Adipose tissue (tissue), 3 donors: ENCODE data around the gene CDC16. TPM values are rescaled to one million over a fixed set of nuclear protein-coding genes. Genes with fewer than 3 reads are reported as not detected.
"Not testable (repeated sequence)": the region's sequence is repeated elsewhere in the genome, so short reads cannot be mapped to it uniquely, and the experiment has no call there.

ENCODE experiments used
- H3K27ac ChIP-seq: one replicate; pipeline ENCODE4 v1.5.1; 2013; ENCODE audit warnings: low read depth, low read length
- WGBS, 3 donors: extraction: QIAGEN DNeasy Blood & Tissue Kit; methylation state at CpG; one replicate each; pipeline ENCODE4 v1.1.7; 2013; 5-methylcytosine and 5-hydroxymethylcytosine counted together
- polyA plus RNA-seq, 3 donors: library from polyadenylated mRNA; stranded (reverse); fragments of 200-250 nt; gene quantifications; one replicate each; pipeline ENCODE4 v1.2.3, GENCODE V29; 2013
- donor health status: healthy with polysubstance abuse.
- donor health status: Bipolar disorder and iron deficiency.
- donor health status: healthy.

The CDC16 gene, protein sequence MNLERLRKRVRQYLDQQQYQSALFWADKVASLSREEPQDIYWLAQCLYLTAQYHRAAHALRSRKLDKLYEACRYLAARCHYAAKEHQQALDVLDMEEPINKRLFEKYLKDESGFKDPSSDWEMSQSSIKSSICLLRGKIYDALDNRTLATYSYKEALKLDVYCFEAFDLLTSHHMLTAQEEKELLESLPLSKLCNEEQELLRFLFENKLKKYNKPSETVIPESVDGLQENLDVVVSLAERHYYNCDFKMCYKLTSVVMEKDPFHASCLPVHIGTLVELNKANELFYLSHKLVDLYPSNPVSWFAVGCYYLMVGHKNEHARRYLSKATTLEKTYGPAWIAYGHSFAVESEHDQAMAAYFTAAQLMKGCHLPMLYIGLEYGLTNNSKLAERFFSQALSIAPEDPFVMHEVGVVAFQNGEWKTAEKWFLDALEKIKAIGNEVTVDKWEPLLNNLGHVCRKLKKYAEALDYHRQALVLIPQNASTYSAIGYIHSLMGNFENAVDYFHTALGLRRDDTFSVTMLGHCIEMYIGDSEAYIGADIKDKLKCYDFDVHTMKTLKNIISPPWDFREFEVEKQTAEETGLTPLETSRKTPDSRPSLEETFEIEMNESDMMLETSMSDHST
- 10 to 100 TPM; 34.5 to 44.3 (median 39.6) TPM for polyA plus RNA-seq

DNA sequence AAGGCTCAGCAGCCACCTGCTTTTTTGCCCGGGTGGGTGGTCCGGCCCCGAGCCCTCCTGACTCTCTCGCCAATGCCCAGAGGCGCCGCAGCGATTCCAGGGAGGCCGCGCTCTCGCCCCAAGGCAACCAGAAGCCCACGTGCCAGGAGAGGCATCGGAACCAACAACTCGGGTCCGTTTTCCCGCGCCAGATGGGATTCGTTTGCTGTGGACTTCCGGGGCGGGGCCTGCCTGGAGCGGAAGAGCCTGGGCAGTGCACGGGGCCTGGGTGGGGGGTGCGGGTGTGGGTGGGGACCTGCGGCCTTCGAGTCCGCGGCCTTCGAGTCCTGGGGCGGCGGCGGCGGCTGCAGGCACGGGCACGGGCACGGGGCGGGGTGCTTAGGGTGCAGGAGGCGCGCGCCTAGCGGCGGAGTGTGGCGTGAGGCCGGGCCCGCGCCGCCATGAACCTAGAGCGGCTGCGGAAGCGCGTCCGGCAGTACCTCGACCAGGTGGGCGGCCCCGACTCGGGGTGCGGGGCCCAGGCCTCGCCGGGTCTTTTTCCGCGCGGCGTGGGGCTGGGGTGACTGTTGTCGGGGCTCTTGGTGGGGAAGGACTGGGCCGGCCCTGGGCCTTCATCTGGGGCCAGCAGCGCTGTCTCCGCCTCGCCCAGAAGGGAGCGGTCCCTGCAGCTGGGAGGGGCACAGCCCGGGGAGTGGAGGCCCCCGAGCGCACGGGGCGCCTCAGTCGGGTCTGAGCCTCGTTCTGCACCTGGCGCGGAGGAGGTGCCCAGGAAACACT is at the start of gene CDC16:
TSS of gene CDC16 (plus strand) at position 253 of the 777 bp plus-strand sequence. CDS start at position 441, 188 bp downstream.
- 0 to 1% (median 0%) methylated on average over 73 to 76 of the region's 76 CpGs for WGBS, 3 donors
- no peak within 1 kb of the TSS for H3K27ac ChIP-seq

- no peak overlapping the region for H3K27ac ChIP-seq
- WGBS, 3 donors = 86 to 96% (median 93%) methylated on average over 13 to 15 of the region's 15 CpGs
Observed at GRCh38 chr13:114185182-114185971, 49.3 kb upstream of the CDC16 start.

DNA sequence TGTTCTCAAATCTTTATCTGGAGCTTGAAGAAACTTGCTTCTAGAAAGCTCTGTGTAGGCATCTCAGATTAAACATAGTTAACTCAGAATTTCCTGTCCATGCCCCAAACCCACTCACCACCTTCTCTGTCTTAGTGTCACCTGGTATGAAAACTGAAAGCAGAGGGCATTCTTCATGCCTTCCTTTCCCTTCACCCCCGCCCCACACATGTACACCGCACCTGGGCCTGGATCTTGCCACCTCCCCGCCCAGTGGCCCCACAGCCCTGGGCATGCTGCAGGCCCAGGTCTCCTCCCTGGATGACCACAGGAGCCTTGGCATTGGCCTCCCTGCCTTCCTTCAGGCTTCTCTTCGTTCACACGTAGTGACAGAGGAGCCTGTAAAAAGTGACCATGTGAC is 39.8 kb upstream of the CDC16 start:
- no peak overlapping the region for H3K27ac ChIP-seq
- WGBS, 3 donors = 80 to 88% (median 84%) methylated on average over 5 of the region's 5 CpGs

DNA sequence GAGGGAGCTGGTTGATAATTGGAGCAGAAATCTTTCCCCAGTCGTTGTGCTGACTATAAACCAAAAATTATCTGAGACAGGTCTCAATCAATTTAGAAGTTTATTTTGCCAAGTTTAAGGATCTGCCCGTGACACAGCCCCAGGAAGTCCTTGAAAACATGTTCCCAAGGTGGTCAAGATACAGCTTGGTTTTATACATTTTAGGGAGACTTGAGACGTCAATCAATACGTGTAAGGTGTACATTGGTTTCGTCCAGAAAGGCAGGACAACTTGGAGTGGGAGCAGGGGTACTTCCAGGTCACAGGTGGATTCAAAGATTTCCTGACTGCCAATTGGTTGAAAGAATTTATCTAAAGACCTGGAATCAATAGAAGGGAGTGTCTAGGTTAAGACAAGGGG is 38.1 kb upstream of the CDC16 start:
- no peak overlapping the region for H3K27ac ChIP-seq
- 33 to 78% (median 76%) methylated on average over 5 of the region's 5 CpGs for WGBS, 3 donors

GRCh38 chr13:114198556-114198955 is 36.1 kb upstream of the CDC16 start:
- WGBS, 3 donors = 73 to 97% (median 97%) methylated on average over 11 to 47 of the region's 47 CpGs
- H3K27ac ChIP-seq = no peak overlapping the region

- 19 to 51% (median 28%) methylated on average over 42 to 65 of the region's 75 CpGs for WGBS, 3 donors
- not testable (repeated sequence) for H3K27ac ChIP-seq
Observed at GRCh38 chr13:114199526-114199925, 35.2 kb upstream of the CDC16 start.

DNA sequence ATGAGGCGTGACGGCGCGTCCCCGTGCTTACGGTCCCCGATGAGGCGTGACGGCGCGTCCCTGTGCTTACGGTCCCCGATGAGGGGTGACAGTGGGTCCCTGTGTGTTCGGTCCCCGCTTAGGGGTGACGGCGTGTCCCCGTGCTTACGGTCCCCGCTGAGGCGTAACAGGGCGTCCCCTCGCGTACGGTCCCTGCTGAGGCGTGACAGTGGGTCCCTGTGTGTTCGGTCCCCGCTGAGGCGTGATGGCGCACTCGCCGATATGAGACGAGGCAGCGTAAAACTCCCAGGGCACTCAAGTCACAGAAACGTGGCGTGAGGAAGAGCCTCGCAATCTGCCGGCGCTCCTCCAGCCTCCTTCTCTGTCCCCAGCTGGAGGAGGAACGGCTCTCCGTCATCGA is 34.7 kb upstream of the CDC16 start:
- 25 to 71% (median 26%) methylated on average over 31 to 42 of the region's 42 CpGs for WGBS, 3 donors
- no peak overlapping the region for H3K27ac ChIP-seq

DNA sequence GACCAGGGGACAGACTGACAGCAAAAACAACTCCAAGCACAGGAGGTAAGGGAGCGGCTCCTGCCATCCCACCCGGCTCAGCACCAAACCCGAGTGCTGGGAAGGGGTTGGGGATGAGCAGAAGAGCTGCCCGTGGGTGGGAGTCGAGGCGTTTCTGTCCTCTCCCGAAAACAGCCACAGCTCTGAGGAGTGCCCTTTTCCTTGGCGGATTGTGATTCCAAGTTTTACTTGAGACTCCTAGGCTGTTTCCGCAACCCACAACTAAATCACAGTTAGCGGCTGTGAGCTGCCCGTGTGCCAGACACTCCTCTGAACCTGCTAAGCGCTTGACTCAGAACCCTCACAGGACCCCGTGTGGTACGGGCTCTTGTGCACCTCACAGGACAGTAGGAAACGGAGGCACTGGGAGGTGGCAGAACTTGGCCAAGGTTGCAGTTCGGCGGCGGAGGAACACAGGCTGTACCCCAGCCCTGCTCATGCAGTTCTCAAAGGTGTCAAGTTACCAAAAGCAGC is 34.2 kb upstream of the CDC16 start:
- H3K27ac ChIP-seq = no peak overlapping the region
- WGBS, 3 donors = 30 to 61% (median 44%) methylated on average over 18 of the region's 18 CpGs

DNA sequence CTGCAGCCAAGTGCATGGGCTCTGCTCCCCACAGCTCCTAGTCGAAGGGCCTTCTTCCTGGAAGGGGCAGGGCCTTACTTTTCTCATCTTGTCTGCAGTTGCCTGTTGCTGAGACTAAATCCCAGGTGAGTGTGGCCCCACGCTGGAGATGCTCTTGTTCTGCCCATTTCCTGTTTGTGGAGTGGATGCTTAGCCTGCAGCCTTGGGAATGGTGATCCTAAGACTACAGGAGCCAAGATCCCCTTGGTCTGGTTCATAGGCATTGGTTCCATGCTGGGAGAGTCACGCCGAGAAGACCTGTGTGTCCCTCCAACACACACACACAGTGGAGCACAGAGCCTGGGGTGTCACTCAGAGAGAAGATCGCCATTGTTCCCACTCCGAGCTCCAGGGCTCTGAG is 32.1 kb upstream of the CDC16 start:
- no peak overlapping the region for H3K27ac ChIP-seq
- WGBS, 3 donors = 90% methylated on average over 6 of the region's 6 CpGs

- no peak overlapping the region for H3K27ac ChIP-seq
- WGBS, 3 donors = 66 to 71% (median 68%) methylated on average over 4 of the region's 4 CpGs
Observed at GRCh38 chr13:114203536-114203935, 31.2 kb upstream of the CDC16 start.

DNA sequence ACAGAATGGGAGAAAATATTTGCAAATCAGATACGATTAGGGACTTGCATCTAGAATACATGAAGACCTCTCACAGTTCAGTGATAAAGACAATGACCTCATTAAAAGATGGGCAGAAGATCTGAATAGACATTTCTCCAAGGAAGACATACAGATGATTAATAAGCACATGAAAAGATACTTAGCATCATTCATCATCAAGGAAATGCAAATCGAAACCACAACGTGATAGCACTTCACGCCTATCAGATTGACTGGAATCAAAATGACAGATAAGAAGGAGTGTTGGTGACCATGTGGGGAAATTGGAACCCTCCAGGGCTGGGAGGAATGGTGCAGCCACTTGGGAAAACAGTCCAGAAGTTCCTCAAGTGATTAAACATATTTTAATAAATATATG is 29.8 kb upstream of the CDC16 start:
- 81 to 84% (median 81%) methylated on average over 4 of the region's 4 CpGs for WGBS, 3 donors
- H3K27ac ChIP-seq = no peak overlapping the region

- WGBS, 3 donors = 78 to 84% (median 83%) methylated on average over 6 of the region's 6 CpGs
- no peak overlapping the region for H3K27ac ChIP-seq
Observed at GRCh38 chr13:114208134-114208533, 26.6 kb upstream of the CDC16 start.

DNA sequence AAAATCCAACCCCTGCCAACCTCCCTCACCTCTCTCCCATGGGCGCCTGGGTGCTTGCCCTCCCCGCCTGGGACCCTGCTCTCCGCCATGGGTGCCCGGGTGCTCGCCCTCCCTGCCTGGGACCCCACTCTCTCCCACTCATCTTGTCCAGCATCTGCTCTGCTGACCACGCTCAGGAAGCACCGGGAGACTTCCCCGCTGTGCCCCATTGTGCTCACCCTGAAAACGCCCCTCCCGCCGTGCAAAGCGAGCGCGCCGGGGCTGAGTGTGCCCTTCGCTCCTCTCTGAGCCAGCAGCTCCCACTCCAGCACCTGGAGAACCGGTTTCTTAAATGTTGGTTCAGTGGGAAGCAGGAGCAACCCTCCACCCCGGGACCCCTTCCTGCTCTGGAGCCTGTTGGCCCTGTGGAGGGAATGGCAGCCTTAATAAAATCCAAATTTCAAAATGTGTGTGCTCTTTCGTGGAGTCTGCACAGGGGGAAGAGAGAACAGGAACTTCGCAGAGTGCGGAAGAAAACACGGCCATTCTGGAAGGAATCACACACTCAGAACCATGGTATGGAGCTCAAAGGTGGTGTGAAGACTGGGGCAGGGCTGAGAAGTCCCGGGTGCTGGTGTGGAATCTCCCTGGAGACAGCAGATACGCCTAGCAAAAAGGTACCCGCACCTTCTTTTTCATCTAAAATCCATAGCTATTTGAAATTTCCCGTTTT is 23.1 kb upstream of the CDC16 start:
- 74 to 77% (median 75%) methylated on average over 26 of the region's 26 CpGs for WGBS, 3 donors
- H3K27ac ChIP-seq = no peak overlapping the region

GRCh38 chr13:114212158-114212495 is 22.6 kb upstream of the CDC16 start:
- WGBS, 3 donors = 67 to 79% (median 67%) methylated on average over 6 of the region's 6 CpGs
- no peak overlapping the region for H3K27ac ChIP-seq

DNA sequence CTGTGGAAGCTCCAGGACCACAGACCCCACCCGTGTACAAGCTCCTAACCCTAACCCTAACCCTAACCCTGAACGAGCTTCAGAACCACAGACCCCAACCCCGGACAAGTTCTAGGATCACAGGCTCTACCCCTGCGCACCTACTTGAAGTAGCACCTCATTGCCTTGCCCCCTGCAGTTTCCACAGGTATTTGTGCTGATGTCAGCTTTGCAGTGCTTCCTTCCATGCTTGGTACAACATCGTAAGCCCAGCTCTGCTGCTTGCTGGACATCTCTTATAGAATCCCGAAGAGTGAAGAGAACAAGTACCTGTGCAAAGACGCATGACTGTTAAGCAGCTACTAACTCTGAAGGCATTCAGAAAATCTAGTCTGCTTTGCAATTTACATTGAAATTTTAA is 20.7 kb upstream of the CDC16 start:
- no peak overlapping the region for H3K27ac ChIP-seq
- WGBS, 3 donors = 80 to 92% (median 92%) methylated on average over 7 of the region's 7 CpGs

- WGBS, 3 donors = 29 to 70% (median 50%) methylated on average over 3 of the region's 3 CpGs
- no peak overlapping the region for H3K27ac ChIP-seq
Observed at GRCh38 chr13:114219392-114219791, 15.3 kb upstream of the CDC16 start.

DNA sequence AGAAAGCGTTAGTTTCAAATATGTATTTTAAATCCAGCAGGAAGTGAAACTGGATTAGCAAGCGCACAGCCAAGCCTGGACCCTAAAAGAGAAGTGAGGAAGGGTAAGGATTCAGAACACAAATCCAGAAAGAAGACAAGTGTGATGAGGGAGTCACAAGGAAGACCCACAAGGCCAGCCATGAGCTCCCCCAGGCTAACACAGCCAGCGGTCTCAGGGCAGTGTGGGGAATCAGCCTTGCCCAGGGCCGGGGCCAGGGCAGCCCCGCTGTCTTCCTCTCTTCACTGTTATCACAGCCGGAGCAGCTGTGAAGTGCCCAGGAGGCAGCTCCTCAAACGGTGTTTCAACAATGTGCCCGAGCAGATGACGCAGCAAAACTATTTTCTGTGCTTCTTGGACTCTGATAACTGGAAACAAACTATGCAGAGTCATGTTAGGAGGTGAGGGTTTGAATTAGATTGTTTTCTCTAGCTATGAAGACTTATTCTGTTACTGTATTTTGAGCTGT is 12.2 kb upstream of the CDC16 start:
- H3K27ac ChIP-seq = no peak overlapping the region
- 38 to 52% (median 42%) methylated on average over 9 of the region's 9 CpGs for WGBS, 3 donors

- no peak overlapping the region for H3K27ac ChIP-seq
- 89 to 94% (median 92%) methylated on average over 13 of the region's 13 CpGs for whole genome bisulfite sequencing, 3 donors
Observed at GRCh38 chr13:114224201-114224600, 10.5 kb upstream of the CDC16 start.
